Activated CD8-positive, alpha-beta T cell treated with anti-CD3 and anti-CD28 coated beads for 36 hours (primary cell): ENCODE data around the gene CST7. TPM values are rescaled to one million over a fixed set of nuclear protein-coding genes. Genes with fewer than 3 reads are reported as not detected.

Experiments
- ATAC-seq: fragments of 200-7000 bp; cut with Tn5 transposase; one replicate; pipeline ENCODE4 v1.10.0; 2021; ENCODE audit warnings: mild to moderate bottlenecking, moderate library complexity
- CTCF ChIA-PET: fragments of 350-600 bp; sonication (Branson Sonifier 250); formaldehyde crosslinking; loops from one replicate; lab custom pipeline; 2021; ENCODE audit warnings: antibody characterized with exemption; lab: Charles Lee
- POLR2A ChIA-PET: fragments of 350-600 bp; sonication (Branson Sonifier 250); formaldehyde crosslinking; loops from one replicate; lab custom pipeline; 2021; ENCODE audit warnings: antibody characterized with exemption; lab: Charles Lee
- DNase-seq: peaks from one replicate; pipeline ENCODE4 v3.0.0-alpha.2; 2020
- H3K27ac Mint-ChIP-seq: one replicate; pipeline ENCODE4 v1.8.0; 2021; ENCODE audit warnings: mild to moderate bottlenecking, mixed read lengths
- H3K27me3 Mint-ChIP-seq: one replicate; pipeline ENCODE4 v1.8.0; 2021; ENCODE audit warnings: mixed read lengths
- H3K36me3 Mint-ChIP-seq: one replicate; pipeline ENCODE4 v1.8.0; 2021; ENCODE audit warnings: low read depth, mixed read lengths
- H3K4me1 Mint-ChIP-seq: one replicate; pipeline ENCODE4 v1.8.0; 2021; ENCODE audit warnings: low read depth, mixed read lengths
- H3K4me3 Mint-ChIP-seq: one replicate; pipeline ENCODE4 v1.8.0; 2021; ENCODE audit warnings: mild to moderate bottlenecking, moderate library complexity, mixed read lengths
- H3K9me3 Mint-ChIP-seq: one replicate; pipeline ENCODE4 v1.8.0; 2021; ENCODE audit warnings: mixed read lengths
- intact Hi-C: fragments of 100-400 bp; cut with micrococcal nuclease; formaldehyde crosslinking; loops from one replicate; pipeline ENCODE4 v1.10.0; 2022
- total RNA-seq, 2 experiments: library from RNA; stranded (reverse); gene quantifications; one replicate each; pipeline ENCODE4 v1.2.3, GENCODE V29; 2021
- TF ChIP-seq, protein P1 (sequence below): fragments of 200-600 bp; IDR thresholded peaks from one replicate; pipeline ENCODE4 v1.8.0; 2022; ENCODE audit warnings: antibody characterized with exemption, mild to moderate bottlenecking

CST7 gene
- total RNA-seq, 2 experiments from 2014 or later, result 48.5 to 49.3 TPM

DNA sequence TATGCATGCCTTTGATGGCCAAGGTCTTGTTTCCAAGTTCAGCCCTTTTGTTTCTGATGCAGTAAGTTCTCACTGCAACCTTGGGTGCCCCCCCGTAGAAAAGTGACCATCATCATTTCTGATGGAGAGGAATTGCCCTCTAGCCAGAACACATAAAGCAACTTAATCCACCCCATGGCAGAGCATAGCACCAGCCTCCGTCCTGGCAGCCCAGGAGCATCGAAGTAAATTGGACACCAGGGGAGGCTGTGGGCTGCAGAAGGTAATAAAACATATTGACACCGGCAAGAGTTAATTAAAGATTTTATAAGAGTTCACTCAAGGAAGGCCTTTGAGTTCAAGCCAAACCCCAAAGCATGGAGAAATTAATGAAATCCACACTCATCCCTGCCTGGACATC lies 39.2 kb upstream of the CST7 start:
- Mint-ChIP-seq H3K4me3 (no peak overlapping the region), H3K9me3 (peaks cover 5% of the 10 kb centered on the region), H3K27ac (no peak overlapping the region), H3K27me3 (no peaks in the 10 kb centered on the region), H3K4me1 (no peaks in the 10 kb centered on the region), H3K36me3 (no peaks in the 10 kb centered on the region)
- ChIA-PET CTCF (no interaction called here), POLR2A (no interaction called here)
- DNase-seq (no peak), ATAC-seq (no peak)
- intact Hi-C loops, result loop anchor here (10.0 kb wide), 1 partner anchor 65 kb away; no protein-coding TSS in a partner anchor
- TF ChIP-seq, protein P1, sequence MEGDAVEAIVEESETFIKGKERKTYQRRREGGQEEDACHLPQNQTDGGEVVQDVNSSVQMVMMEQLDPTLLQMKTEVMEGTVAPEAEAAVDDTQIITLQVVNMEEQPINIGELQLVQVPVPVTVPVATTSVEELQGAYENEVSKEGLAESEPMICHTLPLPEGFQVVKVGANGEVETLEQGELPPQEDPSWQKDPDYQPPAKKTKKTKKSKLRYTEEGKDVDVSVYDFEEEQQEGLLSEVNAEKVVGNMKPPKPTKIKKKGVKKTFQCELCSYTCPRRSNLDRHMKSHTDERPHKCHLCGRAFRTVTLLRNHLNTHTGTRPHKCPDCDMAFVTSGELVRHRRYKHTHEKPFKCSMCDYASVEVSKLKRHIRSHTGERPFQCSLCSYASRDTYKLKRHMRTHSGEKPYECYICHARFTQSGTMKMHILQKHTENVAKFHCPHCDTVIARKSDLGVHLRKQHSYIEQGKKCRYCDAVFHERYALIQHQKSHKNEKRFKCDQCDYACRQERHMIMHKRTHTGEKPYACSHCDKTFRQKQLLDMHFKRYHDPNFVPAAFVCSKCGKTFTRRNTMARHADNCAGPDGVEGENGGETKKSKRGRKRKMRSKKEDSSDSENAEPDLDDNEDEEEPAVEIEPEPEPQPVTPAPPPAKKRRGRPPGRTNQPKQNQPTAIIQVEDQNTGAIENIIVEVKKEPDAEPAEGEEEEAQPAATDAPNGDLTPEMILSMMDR, result no peak

DNA sequence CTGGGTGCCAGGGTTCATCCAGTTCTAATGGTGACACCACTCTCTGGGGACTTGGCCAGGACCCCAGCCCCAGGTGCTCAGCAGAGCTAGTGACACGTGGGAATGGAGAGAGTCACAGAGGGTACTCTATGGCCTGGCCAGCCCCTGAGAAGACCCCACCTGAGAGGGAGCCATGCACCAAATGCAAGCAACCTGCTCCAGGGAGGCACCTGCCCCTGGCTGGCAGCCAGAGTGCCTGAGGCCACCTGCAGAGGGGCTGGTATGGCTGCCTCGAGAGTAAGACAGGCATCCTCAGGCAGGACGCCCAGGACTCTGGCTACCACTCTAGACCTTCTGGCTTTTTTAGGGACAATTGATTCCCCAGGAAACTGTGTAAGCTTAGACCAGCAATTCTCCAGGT lies 38.6 kb upstream of the CST7 start:
- CTCF ChIA-PET, result no interaction called here
- Mint-ChIP-seq H3K4me3 (no peak overlapping the region), H3K4me1 (no peaks in the 10 kb centered on the region), H3K27ac (no peak overlapping the region), H3K9me3 (peaks cover 5% of the 10 kb centered on the region), H3K27me3 (no peaks in the 10 kb centered on the region), H3K36me3 (no peaks in the 10 kb centered on the region)
- intact Hi-C loops, result loop anchor here (10.0 kb wide), 1 partner anchor 64 kb away; no protein-coding TSS in a partner anchor
- POLR2A ChIA-PET, result no interaction called here
- no peak for ATAC-seq
- TF ChIP-seq, protein P1, result no peak
- DNase-seq, result no peak

DNA sequence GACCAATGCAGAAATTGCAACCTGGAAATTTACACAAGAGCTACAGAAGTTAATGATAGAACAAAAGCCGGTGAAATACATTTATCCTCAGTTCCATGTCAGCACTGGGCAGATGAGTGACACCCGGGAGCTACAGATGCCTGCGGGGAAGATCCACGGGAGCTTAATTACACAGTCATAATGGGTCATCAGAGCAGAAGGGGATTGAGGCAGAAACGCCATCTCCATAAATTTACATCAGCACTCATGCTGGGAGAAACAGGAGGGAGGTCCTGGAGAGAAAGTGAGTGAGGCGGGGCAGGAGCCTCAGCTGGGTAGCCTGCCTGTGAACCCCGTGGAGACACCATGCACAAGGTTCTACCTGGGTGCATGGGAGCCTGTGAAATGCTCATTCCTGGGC lies 37.6 kb upstream of the CST7 start:
- Mint-ChIP-seq H3K9me3 (peaks cover 5% of the 10 kb centered on the region), H3K27me3 (no peaks in the 10 kb centered on the region), H3K36me3 (no peaks in the 10 kb centered on the region), H3K4me1 (no peaks in the 10 kb centered on the region), H3K27ac (no peak overlapping the region), H3K4me3 (no peak overlapping the region)
- ATAC-seq, result no peak
- intact Hi-C loops, result loop anchor here (10.0 kb wide), 1 partner anchor 63 kb away; no protein-coding TSS in a partner anchor
- no peak for DNase-seq
- POLR2A ChIA-PET, result no interaction called here
- CTCF ChIA-PET, result no interaction called here
- TF ChIP-seq, protein P1, result no peak

DNA sequence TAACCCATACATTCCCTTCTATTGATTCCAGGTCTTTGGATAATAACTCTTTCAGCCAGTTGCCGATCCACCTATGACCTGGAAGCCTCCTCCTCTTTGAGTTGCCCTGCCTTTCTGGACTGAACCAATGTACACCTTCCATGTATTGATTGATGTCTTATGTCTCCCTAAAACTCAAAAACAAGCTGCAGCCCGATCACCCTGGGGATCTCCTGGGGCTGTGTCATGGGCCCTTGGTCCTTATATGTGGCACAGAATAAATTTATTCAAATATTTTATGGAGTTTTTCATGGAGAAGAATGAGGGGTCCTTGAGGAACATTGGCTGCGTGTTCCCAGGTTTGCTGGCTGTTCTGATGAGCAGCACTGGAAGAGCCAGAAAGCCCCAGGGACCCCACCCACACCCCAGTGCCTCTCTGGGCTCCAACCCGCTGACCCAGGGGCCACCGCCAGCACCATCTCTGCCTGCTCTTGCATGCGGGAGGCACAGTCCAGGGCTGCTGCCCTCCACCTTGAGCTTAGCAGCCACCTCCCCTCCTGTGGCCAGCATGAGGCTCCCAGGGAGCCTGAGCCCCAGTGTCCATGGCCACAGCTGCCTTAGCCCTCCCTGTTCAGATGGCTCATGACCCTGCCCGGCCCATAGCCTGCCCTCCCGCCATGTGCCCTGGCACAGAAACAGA lies 36.5 kb upstream of the CST7 start:
- DNase-seq, result no peak
- H3K36me3 Mint-ChIP-seq, result no peaks in the 10 kb centered on the region
- H3K27me3 Mint-ChIP-seq, result no peaks in the 10 kb centered on the region
- CTCF ChIA-PET, result no interaction called here
- no peak for ATAC-seq
- no peaks in the 10 kb centered on the region for H3K9me3 Mint-ChIP-seq
- POLR2A ChIA-PET, result no interaction called here
- TF ChIP-seq, protein P1, result no peak
- H3K4me3 Mint-ChIP-seq, result no peak overlapping the region
- intact Hi-C loops, result loop anchor here (10.0 kb wide), 1 partner anchor 62 kb away; no protein-coding TSS in a partner anchor
- H3K4me1 Mint-ChIP-seq, result no peaks in the 10 kb centered on the region
- no peak overlapping the region for H3K27ac Mint-ChIP-seq

DNA sequence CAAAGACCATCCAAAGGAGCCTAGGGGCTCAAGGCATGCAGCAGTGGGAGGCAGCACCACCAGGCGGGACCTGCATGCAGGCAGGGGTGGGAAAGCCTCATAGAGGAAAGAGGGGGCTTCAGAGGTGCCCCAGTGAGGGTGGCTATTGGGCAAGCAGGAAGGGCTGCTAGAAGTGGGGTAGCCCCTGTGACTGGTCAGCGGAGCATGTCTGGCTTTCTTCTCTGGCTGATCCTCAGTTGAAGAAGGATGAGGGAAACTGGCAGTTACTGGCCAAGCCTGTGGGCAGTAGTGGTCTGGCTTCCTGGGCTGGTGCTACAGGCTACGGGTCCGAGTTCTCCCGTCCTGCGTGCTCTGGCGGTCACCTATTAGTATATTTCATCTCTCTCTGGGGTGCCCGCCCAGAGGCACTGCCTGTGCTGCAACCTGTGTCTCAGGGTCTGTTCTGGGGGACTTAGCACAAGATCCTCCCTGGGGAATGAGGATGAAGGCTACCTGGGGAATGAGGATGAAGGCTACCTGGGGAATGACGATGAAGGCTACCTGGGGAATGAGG lies 35.9 kb upstream of the CST7 start:
- H3K4me3 Mint-ChIP-seq, result no peak overlapping the region
- intact Hi-C loops, result loop anchor here (10.0 kb wide), 1 partner anchor 62 kb away; no protein-coding TSS in a partner anchor
- H3K27me3 Mint-ChIP-seq, result no peaks in the 10 kb centered on the region
- ATAC-seq, result no peak
- ChIA-PET CTCF (no interaction called here), POLR2A (no interaction called here)
- H3K4me1 Mint-ChIP-seq, result peaks cover under 1% of the 10 kb centered on the region
- no peaks in the 10 kb centered on the region for H3K9me3 Mint-ChIP-seq
- TF ChIP-seq, protein P1, result no peak
- H3K27ac Mint-ChIP-seq, result no peak overlapping the region
- no peak for DNase-seq
- H3K36me3 Mint-ChIP-seq, result no peaks in the 10 kb centered on the region
